CD8-positive, alpha-beta memory T cell (primary cell): Measurements from ENCODE around the gene ALDH7A1. TPM values are rescaled to one million over a fixed set of nuclear protein-coding genes. Genes with fewer than 3 reads are reported as not detected.

Experiments used
- CTCF ChIA-PET: fragments of 350-600 bp; sonication (Branson Sonifier 250); formaldehyde crosslinking; loops from one replicate; lab custom pipeline; 2021; ENCODE audit warnings: antibody characterized with exemption; lab: Charles Lee
- POLR2A ChIA-PET: fragments of 350-600 bp; sonication (Branson Sonifier 250); formaldehyde crosslinking; loops from one replicate; lab custom pipeline; 2021; ENCODE audit warnings: antibody characterized with exemption; lab: Charles Lee
- DNase-seq, 5 donors: peaks; one replicate each; pipeline versions ENCODE4 v3.0.0 to v3.0.0-alpha.2; 2020 to 2022; ENCODE audit warnings: mixed read lengths in 1 of 5
- H3K27ac ChIP-seq: one replicate; pipeline ENCODE4 v1.7.0; 2013; ENCODE audit warnings: low read depth, mild to moderate bottlenecking, low read length, moderate library complexity
- H3K27me3 ChIP-seq: 2 replicates; pipeline ENCODE4 v1.7.0; 2013; ENCODE audit warnings: low read length, mild to moderate bottlenecking; ENCODE audit not compliant: insufficient read depth, poor library complexity, severe bottlenecking
- H3K36me3 ChIP-seq: 2 replicates; pipeline ENCODE4 v1.7.0; 2013; ENCODE audit warnings: mild to moderate bottlenecking, low read length, moderate library complexity; ENCODE audit not compliant: insufficient read depth
- H3K4me1 ChIP-seq: 2 replicates; pipeline ENCODE4 v1.7.0; 2013; ENCODE audit warnings: mild to moderate bottlenecking, low read length, moderate library complexity; ENCODE audit not compliant: insufficient read depth
- H3K4me3 ChIP-seq: 2 replicates; pipeline ENCODE4 v1.7.0; 2013; ENCODE audit warnings: mild to moderate bottlenecking, low read length
- H3K9me3 ChIP-seq: 2 replicates; pipeline ENCODE4 v1.7.0; 2013; ENCODE audit warnings: mild to moderate bottlenecking, low read length
- H3K27ac Mint-ChIP-seq, 8 donors: one replicate each; pipeline ENCODE4 v1.8.0; 2020 to 2021; ENCODE audit warnings: mixed read lengths in 8 of 8, mild to moderate bottlenecking in 6 of 8, inconsistent platforms in 3 of 8, moderate library complexity in 3 of 8
- H3K27me3 Mint-ChIP-seq, 2 donors: one replicate each; pipeline ENCODE4 v1.8.0; 2020 to 2021; ENCODE audit warnings: mixed read lengths in 2 of 2, mild to moderate bottlenecking in 1 of 2, moderate library complexity in 1 of 2
- H3K36me3 Mint-ChIP-seq, 3 donors: one replicate each; pipeline ENCODE4 v1.8.0; 2020 to 2021; ENCODE audit warnings: mixed read lengths in 3 of 3, inconsistent platforms in 1 of 3, mild to moderate bottlenecking in 1 of 3
- H3K4me1 Mint-ChIP-seq, 3 donors: one replicate each; pipeline ENCODE4 v1.8.0; 2020 to 2021; ENCODE audit warnings: mixed read lengths in 3 of 3, inconsistent platforms in 1 of 3, mild to moderate bottlenecking in 1 of 3
- H3K4me3 Mint-ChIP-seq, 7 donors: one replicate each; pipeline ENCODE4 v1.8.0; 2020 to 2021; ENCODE audit warnings: mixed read lengths in 7 of 7, mild to moderate bottlenecking in 6 of 7, moderate library complexity in 4 of 7, inconsistent platforms in 2 of 7
- H3K9me3 Mint-ChIP-seq, 5 donors: one replicate each; pipeline ENCODE4 v1.8.0; 2020 to 2022; ENCODE audit warnings: mixed read lengths in 5 of 5, mild to moderate bottlenecking in 3 of 5, moderate library complexity in 2 of 5, inconsistent platforms in 1 of 5
- polyA plus RNA-seq: library from polyadenylated mRNA; unstranded; fragments of 300-500 nt; fragmentation: Illumina TruSeq; gene quantifications from one replicate; pipeline ENCODE4 v1.2.3, GENCODE V29; 2021
- total RNA-seq, 2 experiments: library from RNA; stranded (reverse); gene quantifications; one replicate each; pipeline ENCODE4 v1.2.3, GENCODE V29; 2021

Gene ALDH7A1
- total and polyA plus RNA-seq, 3 experiments from 2014 or later: 3.3 to 5.2 (median 4.4) TPM

GRCh38 chr5:126499278-126499677, 95.7 kb downstream of the ALDH7A1 start:
- ChIA-PET POLR2A (no interaction called here), CTCF (interaction anchor here (0.9 to 3.0 kb wide), 16 partner anchors 10 to 161 kb away, joined by 3 to 14 read pairs (median 6); no protein-coding TSS in a partner anchor)
- peaks cover 6 to 22% (median 12%) of the 10 kb centered on the region in 3 donors for H3K4me1 Mint-ChIP-seq
- no peak for DNase-seq
- H3K27ac Mint-ChIP-seq: peak overlapping the region in 4 of 8 donors; percentile 3 to 72 (median 34)
- Histone ChIP-seq H3K36me3 (no peaks in the 10 kb centered on the region), H3K9me3 (no peaks in the 10 kb centered on the region), H3K27me3 (no peaks in the 10 kb centered on the region), H3K4me1 (peaks cover 11% of the 10 kb centered on the region), H3K4me3 (no peak overlapping the region), H3K27ac (no peak overlapping the region)
- no peaks in the 10 kb centered on the region for H3K27me3 Mint-ChIP-seq
- H3K9me3 Mint-ChIP-seq: no peaks in the 10 kb centered on the region
- no peaks in the 10 kb centered on the region for H3K36me3 Mint-ChIP-seq
- H3K4me3 Mint-ChIP-seq: no peak overlapping the region

- Mint-ChIP-seq H3K4me3 (no peak overlapping the region), H3K27ac (peak overlapping the region in 3 of 8 donors; percentile 12 to 88 (median 36)), H3K27me3 (no peaks in the 10 kb centered on the region), H3K36me3 (peaks cover 0 to 5% (median 0%) of the 10 kb centered on the region in 3 donors), H3K9me3 (no peaks in the 10 kb centered on the region), H3K4me1 (peaks cover 6 to 16% (median 7%) of the 10 kb centered on the region in 3 donors)
- H3K4me3 ChIP-seq: no peak overlapping the region
- no peaks in the 10 kb centered on the region for H3K27me3 ChIP-seq
- no peak overlapping the region for H3K27ac ChIP-seq
- H3K36me3 ChIP-seq: no peaks in the 10 kb centered on the region
- no peak for DNase-seq
- no peaks in the 10 kb centered on the region for H3K9me3 ChIP-seq
- ChIA-PET POLR2A (no interaction called here), CTCF (no interaction called here)
- H3K4me1 ChIP-seq: peaks cover 11% of the 10 kb centered on the region
Observed at GRCh38 chr5:126497506-126497905, 97.5 kb downstream of the ALDH7A1 start.

- H3K27ac Mint-ChIP-seq: no peak overlapping the region
Observed at GRCh38 chr5:126494393-126494792, 100.6 kb downstream of the ALDH7A1 start.

DNA sequence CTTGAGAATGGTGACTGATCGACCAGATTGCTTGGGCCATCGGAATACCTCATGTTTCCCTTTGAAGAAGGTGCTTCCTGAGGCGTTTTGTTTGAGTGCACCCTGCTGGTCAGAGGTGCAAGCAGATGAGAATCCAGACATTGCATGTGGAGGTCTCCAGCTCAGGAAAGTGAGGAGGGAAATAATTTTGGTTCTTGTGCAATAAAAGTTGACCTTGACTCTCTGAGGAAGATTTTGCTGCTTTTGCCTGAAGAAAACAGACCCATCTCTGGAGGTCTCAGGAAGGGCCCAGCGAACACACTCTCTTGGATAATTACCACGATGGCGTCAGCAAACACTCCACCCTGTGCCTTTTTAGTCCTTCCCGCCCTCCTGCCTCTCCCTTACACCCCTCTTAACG, 102.1 kb downstream of the ALDH7A1 start:
- no peaks in the 10 kb centered on the region for H3K36me3 ChIP-seq
- no peaks in the 10 kb centered on the region for H3K9me3 Mint-ChIP-seq
- peaks cover 0 to 30% (median 8%) of the 10 kb centered on the region in 3 donors for H3K36me3 Mint-ChIP-seq
- DNase-seq: no peak
- ChIA-PET CTCF (no interaction called here), POLR2A (no interaction called here)
- H3K27ac ChIP-seq: no peak overlapping the region
- no peaks in the 10 kb centered on the region for H3K9me3 ChIP-seq
- no peak overlapping the region for H3K4me3 Mint-ChIP-seq
- no peaks in the 10 kb centered on the region for H3K27me3 ChIP-seq
- peak overlapping the region in 1 of 8 donors; percentile 9 for H3K27ac Mint-ChIP-seq
- H3K27me3 Mint-ChIP-seq: no peaks in the 10 kb centered on the region
- no peak overlapping the region for H3K4me3 ChIP-seq
- no peaks in the 10 kb centered on the region for H3K4me1 ChIP-seq
- H3K4me1 Mint-ChIP-seq: no peaks in the 10 kb centered on the region

More at GRCh38 chr5:126494393-126494792, 100.6 kb downstream of the ALDH7A1 start:
- no peak overlapping the region for H3K4me3 ChIP-seq
- no peaks in the 10 kb centered on the region for H3K36me3 ChIP-seq
- H3K27ac ChIP-seq: no peak overlapping the region
- ChIA-PET POLR2A (no interaction called here), CTCF (no interaction called here)
- H3K27me3 Mint-ChIP-seq: no peaks in the 10 kb centered on the region
- no peak for DNase-seq
- no peaks in the 10 kb centered on the region for H3K27me3 ChIP-seq
- H3K36me3 Mint-ChIP-seq: peaks cover 0 to 16% (median 6%) of the 10 kb centered on the region in 3 donors
- H3K4me1 ChIP-seq: no peaks in the 10 kb centered on the region
- no peaks in the 10 kb centered on the region for H3K9me3 Mint-ChIP-seq
- peaks cover 0 to under 1% (median 0%) of the 10 kb centered on the region in 3 donors for H3K4me1 Mint-ChIP-seq
- no peaks in the 10 kb centered on the region for H3K9me3 ChIP-seq
- H3K4me3 Mint-ChIP-seq: no peak overlapping the region

DNA sequence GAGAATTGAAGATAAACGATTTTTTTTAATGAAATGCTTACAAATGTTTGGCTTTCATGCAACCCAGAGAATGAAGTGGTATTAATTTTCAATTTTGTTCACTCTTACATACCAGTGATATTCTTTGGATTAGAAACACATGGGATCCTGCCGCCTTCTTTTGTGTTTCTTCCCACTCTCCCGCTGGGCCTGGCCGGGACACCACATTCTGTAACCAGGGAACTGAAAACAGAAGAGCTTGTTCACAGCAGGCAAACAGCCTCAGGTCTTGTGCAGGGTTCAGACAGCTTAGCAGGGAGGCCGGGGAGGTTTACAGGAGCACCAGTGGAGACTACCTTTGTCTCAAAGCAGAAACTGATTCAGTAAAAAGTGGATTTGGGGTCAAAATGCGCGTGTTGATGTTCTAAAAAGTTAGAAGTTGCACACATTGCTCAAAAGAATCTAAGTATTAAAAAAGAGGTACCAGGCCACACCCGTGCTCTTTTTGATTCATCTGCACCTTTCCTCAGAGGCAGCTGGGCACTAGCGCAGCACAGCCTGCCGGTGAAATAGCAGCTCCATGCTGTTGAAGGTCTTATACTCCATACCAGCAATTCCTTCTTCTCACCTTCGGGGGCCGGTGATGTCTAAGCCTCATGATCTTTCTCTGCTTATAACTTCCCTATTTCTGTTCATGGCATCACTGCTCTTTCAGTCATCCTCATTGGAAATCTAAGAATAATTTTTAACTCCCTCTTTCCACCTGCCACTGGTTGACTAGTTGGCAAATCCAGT, 104.7 kb downstream of the ALDH7A1 start:
- no peaks in the 10 kb centered on the region for H3K27me3 Mint-ChIP-seq
- peaks cover 6 to 54% (median 19%) of the 10 kb centered on the region in 3 donors for H3K36me3 Mint-ChIP-seq

GRCh38 chr5:126488443-126489065, 106.5 kb downstream of the ALDH7A1 start:
- Mint-ChIP-seq H3K4me3 (no peak overlapping the region), H3K36me3 (peaks cover 6 to 68% (median 19%) of the 10 kb centered on the region in 3 donors), H3K4me1 (no peaks in the 10 kb centered on the region), H3K27me3 (no peaks in the 10 kb centered on the region), H3K27ac (peak overlapping the region in 1 of 8 donors; percentile 5), H3K9me3 (no peaks in the 10 kb centered on the region)
- no peaks in the 10 kb centered on the region for H3K27me3 ChIP-seq
- peaks cover 12% of the 10 kb centered on the region for H3K36me3 ChIP-seq
- H3K4me1 ChIP-seq: no peaks in the 10 kb centered on the region
- H3K9me3 ChIP-seq: no peaks in the 10 kb centered on the region
- H3K4me3 ChIP-seq: no peak overlapping the region
- H3K27ac ChIP-seq: no peak overlapping the region
- POLR2A ChIA-PET: no interaction called here
- no peak for DNase-seq
- CTCF ChIA-PET: interaction anchor here (2.8 kb wide), 1 partner anchor 12 kb away, joined by 14 read pairs; no protein-coding TSS in a partner anchor

More for the DNA sequence above, 104.7 kb downstream of the ALDH7A1 start:
- no peak for DNase-seq
- H3K4me3 Mint-ChIP-seq: no peak overlapping the region
- Histone ChIP-seq H3K36me3 (peaks cover 5% of the 10 kb centered on the region), H3K27ac (no peak overlapping the region), H3K4me1 (no peaks in the 10 kb centered on the region), H3K9me3 (no peaks in the 10 kb centered on the region), H3K27me3 (no peaks in the 10 kb centered on the region), H3K4me3 (no peak overlapping the region)
- POLR2A ChIA-PET: no interaction called here
- CTCF ChIA-PET: interaction anchor here (1.4 to 2.8 kb wide), 2 partner anchors 10 kb away, joined by 3 to 14 read pairs; no protein-coding TSS in a partner anchor
- peak overlapping the region in 5 of 8 donors; percentile 7 to 62 (median 25) for H3K27ac Mint-ChIP-seq
- no peaks in the 10 kb centered on the region for H3K4me1 Mint-ChIP-seq
- no peaks in the 10 kb centered on the region for H3K9me3 Mint-ChIP-seq

GRCh38 chr5:126487596-126487995, 107.4 kb downstream of the ALDH7A1 start:
- ChIA-PET POLR2A (no interaction called here), CTCF (interaction anchor here (0.7 to 2.8 kb wide), 2 partner anchors 12 to 13 kb away, joined by 3 to 14 read pairs; no protein-coding TSS in a partner anchor)
- peaks cover 12% of the 10 kb centered on the region for H3K36me3 ChIP-seq
- no peak overlapping the region for H3K27ac ChIP-seq
- DNase-seq: no peak
- H3K27me3 ChIP-seq: no peaks in the 10 kb centered on the region
- Mint-ChIP-seq H3K27me3 (no peaks in the 10 kb centered on the region), H3K4me3 (no peak overlapping the region), H3K27ac (peak overlapping the region in 1 of 8 donors; percentile 6), H3K36me3 (peaks cover 12 to 70% (median 21%) of the 10 kb centered on the region in 3 donors), H3K4me1 (no peaks in the 10 kb centered on the region), H3K9me3 (no peaks in the 10 kb centered on the region)
- no peak overlapping the region for H3K4me3 ChIP-seq
- H3K4me1 ChIP-seq: no peaks in the 10 kb centered on the region
- H3K9me3 ChIP-seq: no peaks in the 10 kb centered on the region

DNA sequence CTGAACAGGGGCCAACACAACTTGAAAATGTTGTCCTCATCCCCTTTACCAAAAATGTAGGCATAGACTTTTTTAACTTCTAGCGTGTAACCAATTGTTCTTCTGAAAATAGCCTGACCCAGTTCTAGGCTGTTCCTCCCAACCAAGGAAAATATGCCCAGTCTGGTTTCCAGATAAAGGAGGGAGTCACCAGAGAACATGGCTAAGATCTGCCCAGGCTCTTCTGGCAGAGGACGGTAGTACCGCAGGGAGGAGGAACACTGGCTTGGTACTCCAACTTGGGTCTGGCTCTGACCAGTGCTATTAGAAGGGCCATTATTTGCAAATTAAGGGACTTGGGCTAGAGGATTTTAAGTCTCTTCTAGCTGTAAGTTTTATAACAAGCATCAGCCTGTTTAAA, 108.7 kb downstream of the ALDH7A1 start:
- ChIA-PET POLR2A (no interaction called here), CTCF (no interaction called here)
- H3K4me1 Mint-ChIP-seq: no peaks in the 10 kb centered on the region
- Histone ChIP-seq H3K36me3 (peaks cover 12% of the 10 kb centered on the region), H3K4me1 (no peaks in the 10 kb centered on the region), H3K27me3 (no peaks in the 10 kb centered on the region), H3K27ac (no peak overlapping the region), H3K9me3 (no peaks in the 10 kb centered on the region), H3K4me3 (no peak overlapping the region)
- peak overlapping the region in 2 of 8 donors; percentile 69 to 72 for H3K27ac Mint-ChIP-seq
- no peak for DNase-seq
- no peaks in the 10 kb centered on the region for H3K27me3 Mint-ChIP-seq
- peaks cover 12 to 78% (median 20%) of the 10 kb centered on the region in 3 donors for H3K36me3 Mint-ChIP-seq
- no peak overlapping the region for H3K4me3 Mint-ChIP-seq
- H3K9me3 Mint-ChIP-seq: no peaks in the 10 kb centered on the region
